ENCODE results near the gene OR52E8.

Gene OR52E8

GRCh38 chr11:5807580-5807979 is 49.9 kb downstream of the OR52E8 start:
- no peak for DNase-seq
